Epithelial cell of esophagus (primary cell): ENCODE data around the gene EEFSEC.

Experiments used
- DNase-seq: peaks from one replicate; pipeline ENCODE4 v3.0.0; 2010; ENCODE audit warnings: low read depth
- H3K4me3 ChIP-seq: 2 replicates; pipeline ENCODE4 v1.5.1; 2011; ENCODE audit warnings: mild to moderate bottlenecking, low read length, control low read depth
- TF ChIP-seq, protein P1 (sequence below): IDR thresholded peaks from 2 replicates; pipeline ENCODE4 v1.5.1; 2011; ENCODE audit warnings: low read depth, mild to moderate bottlenecking, low read length, control low read depth, inconsistent platforms; ENCODE audit not compliant: insufficient read depth; ENCODE audit errors: missing control alignments

EEFSEC gene

DNA sequence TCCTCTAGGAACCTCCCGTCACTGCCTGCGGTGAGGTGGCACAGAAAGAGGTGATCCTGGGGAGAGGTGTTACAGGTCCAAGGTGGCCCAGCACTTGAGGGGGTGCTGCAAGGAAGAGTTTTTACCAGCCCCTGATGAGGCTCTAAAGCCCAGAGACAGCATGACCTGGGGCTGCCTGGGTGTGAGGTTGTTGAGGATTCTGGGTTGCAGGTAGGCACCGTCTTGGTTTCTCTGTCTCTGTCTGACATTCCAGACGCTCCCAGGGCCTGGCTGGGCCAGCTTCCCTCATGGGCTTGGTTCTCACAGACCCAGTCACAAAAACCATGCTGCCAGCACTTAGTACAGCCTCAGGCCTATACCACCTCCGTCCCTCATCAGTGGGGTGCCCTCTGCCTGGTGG, 282.3 kb downstream of the EEFSEC start:
- no peak overlapping the region for H3K4me3 ChIP-seq
- TF ChIP-seq, protein P1, sequence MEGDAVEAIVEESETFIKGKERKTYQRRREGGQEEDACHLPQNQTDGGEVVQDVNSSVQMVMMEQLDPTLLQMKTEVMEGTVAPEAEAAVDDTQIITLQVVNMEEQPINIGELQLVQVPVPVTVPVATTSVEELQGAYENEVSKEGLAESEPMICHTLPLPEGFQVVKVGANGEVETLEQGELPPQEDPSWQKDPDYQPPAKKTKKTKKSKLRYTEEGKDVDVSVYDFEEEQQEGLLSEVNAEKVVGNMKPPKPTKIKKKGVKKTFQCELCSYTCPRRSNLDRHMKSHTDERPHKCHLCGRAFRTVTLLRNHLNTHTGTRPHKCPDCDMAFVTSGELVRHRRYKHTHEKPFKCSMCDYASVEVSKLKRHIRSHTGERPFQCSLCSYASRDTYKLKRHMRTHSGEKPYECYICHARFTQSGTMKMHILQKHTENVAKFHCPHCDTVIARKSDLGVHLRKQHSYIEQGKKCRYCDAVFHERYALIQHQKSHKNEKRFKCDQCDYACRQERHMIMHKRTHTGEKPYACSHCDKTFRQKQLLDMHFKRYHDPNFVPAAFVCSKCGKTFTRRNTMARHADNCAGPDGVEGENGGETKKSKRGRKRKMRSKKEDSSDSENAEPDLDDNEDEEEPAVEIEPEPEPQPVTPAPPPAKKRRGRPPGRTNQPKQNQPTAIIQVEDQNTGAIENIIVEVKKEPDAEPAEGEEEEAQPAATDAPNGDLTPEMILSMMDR, result no peak
- no peak for DNase-seq

- no peak for DNase-seq
Measured at GRCh38 chr3:128436214-128436613, 282.9 kb downstream of the EEFSEC start.

DNA sequence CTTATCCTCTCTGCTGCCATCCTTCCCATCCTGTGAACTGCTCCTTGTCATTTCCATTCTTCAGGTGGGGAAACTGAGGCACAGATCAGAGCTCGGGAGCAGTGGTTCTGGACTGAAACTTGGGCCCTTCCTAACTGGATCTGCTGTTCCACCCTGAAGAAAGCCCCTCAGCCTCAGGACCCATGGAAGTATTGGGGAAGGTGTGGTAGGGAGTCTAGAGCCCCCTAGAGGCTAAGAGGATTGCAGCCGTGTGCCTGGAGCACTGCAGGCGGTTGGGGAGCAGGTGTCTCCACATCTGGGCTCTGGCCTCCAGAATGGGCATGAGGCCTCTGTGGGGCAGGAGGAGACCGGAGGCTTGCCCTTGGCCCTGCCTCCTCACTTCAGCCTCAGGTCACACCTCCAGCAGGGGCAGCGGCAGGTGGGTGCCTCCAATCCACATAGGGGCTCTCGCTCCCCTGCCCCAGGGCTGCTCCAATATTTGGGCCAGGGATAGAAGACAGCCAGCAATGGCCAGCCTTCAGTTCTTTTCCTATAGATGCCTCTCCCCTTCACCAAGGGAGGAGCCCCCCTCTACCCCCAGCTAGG, 285.3 kb downstream of the EEFSEC start:
- no peak overlapping the region for H3K4me3 ChIP-seq
- TF ChIP-seq, protein P1, result peak; percentile 28
- DNase-seq, result no peak

More at GRCh38 chr3:128436214-128436613, 282.9 kb downstream of the EEFSEC start:
- H3K4me3 ChIP-seq, result no peak overlapping the region
- TF ChIP-seq, protein P1, result no peak

- TF ChIP-seq, protein P1, result no peak
- no peak for DNase-seq
- no peak overlapping the region for H3K4me3 ChIP-seq
Measured at GRCh38 chr3:128439226-128439625, 285.9 kb downstream of the EEFSEC start.

DNA sequence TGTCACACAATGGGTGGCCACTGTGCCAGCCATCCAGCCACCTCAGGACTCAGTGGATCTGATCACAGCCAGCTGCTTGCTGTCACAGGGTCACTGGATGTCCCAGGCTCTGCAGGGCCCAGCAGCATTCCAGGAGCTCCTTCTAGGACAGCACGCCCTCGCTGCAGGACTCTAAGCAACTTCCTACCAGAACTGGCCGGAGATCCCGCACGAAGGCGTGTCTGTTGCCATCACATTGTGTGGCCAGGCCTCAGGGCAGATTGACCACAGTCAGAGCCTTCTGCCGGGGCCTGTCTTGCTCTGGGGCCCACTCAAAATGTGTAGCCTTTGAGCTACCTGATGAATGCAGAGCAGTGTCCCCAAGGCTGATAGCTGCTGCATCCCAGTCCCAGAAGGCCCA, 288.8 kb downstream of the EEFSEC start:
- H3K4me3 ChIP-seq, result no peak overlapping the region
- no peak for DNase-seq
- TF ChIP-seq, protein P1, result no peak

DNA sequence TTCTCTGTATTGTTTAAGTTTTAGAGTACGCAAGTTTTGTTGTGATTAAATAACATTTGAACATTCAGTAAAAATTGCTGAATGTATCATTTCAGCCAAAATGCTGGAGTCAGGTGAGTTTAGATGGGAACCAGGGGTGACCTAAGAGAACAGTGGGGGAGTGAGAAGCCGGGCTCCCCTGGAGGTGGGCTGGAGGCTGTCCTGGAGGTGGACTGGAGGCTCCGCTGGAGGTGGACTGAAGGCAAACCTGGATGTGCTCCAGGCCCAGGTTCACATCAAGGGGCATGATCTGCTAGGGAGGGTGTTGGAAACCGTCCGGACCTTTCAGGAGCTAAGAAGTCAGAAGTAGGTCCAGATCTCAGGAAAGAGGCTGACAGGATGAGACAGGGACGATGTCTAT, 289.7 kb downstream of the EEFSEC start:
- H3K4me3 ChIP-seq, result no peak overlapping the region
- TF ChIP-seq, protein P1, result no peak
- no peak for DNase-seq

DNA sequence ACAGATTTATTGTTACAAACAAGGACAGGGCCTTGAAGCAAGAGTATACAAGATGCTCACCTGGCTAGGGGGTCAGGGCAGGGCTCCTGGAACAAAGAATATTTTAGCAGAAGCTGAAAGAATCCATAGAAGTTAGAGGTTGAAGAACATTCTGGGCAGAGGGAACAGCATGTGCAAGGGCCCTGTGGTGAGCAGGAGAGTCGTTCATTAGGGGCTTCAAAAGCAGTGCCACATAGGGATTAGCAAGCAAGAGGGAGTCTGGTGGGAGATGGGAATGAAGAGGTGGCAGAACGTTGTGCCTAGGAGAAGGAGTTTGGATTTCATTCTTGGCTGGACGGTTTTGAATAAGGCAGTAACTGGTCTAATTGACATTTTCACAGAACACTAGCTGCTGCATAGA, 290.5 kb downstream of the EEFSEC start:
- H3K4me3 ChIP-seq, result no peak overlapping the region
- no peak for DNase-seq
- TF ChIP-seq, protein P1, result no peak
